WTC11 (cell line): ENCODE measurements around the gene NECTIN2. TPM values are rescaled to one million over a fixed set of nuclear protein-coding genes. Genes with fewer than 3 reads are reported as not detected.
A peak's percentile ranks its signal among the peaks of the same experiment; 100 is the strongest.

Source experiments
- ATAC-seq: fragments of 200-7000 bp; cut with Tn5 transposase; 2 replicates; pipeline ENCODE4 v1.10.0; 2021; ENCODE audit warnings: mild to moderate bottlenecking, moderate library complexity
- CTCF ChIA-PET: fragments of 300-600 bp; sonication (Branson Sonifier 250); formaldehyde crosslinking; loops from one replicate; lab custom pipeline; 2021; ENCODE audit warnings: antibody characterized with exemption; lab: Charles Lee
- POLR2A ChIA-PET: fragments of 350-600 bp; sonication (Branson Sonifier 250); formaldehyde crosslinking; loops from one replicate; lab custom pipeline; 2021; ENCODE audit warnings: antibody characterized with exemption; lab: Charles Lee
- DNase-seq: peaks from one replicate; pipeline ENCODE4 v3.0.0; 2021; ENCODE audit warnings: low spot score
- H3K27ac Mint-ChIP-seq: 2 replicates; pipeline ENCODE4 v1.8.0; 2021; ENCODE audit warnings: mixed read lengths
- H3K27me3 Mint-ChIP-seq: 2 replicates; pipeline ENCODE4 v1.8.0; 2021; ENCODE audit warnings: low read depth, mild to moderate bottlenecking, moderate library complexity, mixed read lengths
- H3K36me3 Mint-ChIP-seq: 2 replicates; pipeline ENCODE4 v1.8.0; 2021; ENCODE audit warnings: mixed read lengths
- H3K4me1 Mint-ChIP-seq: 2 replicates; pipeline ENCODE4 v1.8.0; 2022; ENCODE audit warnings: mixed read lengths
- H3K4me3 Mint-ChIP-seq: 2 replicates; pipeline ENCODE4 v1.8.0; 2021; ENCODE audit warnings: mild to moderate bottlenecking, moderate library complexity, mixed read lengths
- H3K9me3 Mint-ChIP-seq: 2 replicates; pipeline ENCODE4 v1.8.0; 2021; ENCODE audit warnings: mixed read lengths
- ATF3 ChIP-seq: sonication (generic); formaldehyde crosslinking; conservative IDR thresholded peaks from 2 replicates; pipeline ENCODE4 v1.8.1; 2022; ENCODE audit warnings: mild to moderate bottlenecking, missing genetic modification reagents
- CREM ChIP-seq: sonication (generic); formaldehyde crosslinking; IDR thresholded peaks from 2 replicates; pipeline ENCODE4 v1.8.1; 2022; ENCODE audit warnings: mild to moderate bottlenecking, missing genetic modification reagents, moderate library complexity
- CTCF ChIP-seq: fragments of 200-600 bp; IDR thresholded peaks from 2 replicates; pipeline ENCODE4 v1.8.0; 2022; ENCODE audit warnings: antibody characterized with exemption
- ERG ChIP-seq: fragments of 250-450 bp; sonication (Bioruptor Pico); IDR thresholded peaks from 2 replicates; pipeline ENCODE4 v1.8.0; 2021; ENCODE audit warnings: mild to moderate bottlenecking
- HMGA2 ChIP-seq: fragments of 250-450 bp; sonication (Bioruptor Pico); IDR thresholded peaks from 2 replicates; pipeline ENCODE4 v1.4.0; 2021; ENCODE audit warnings: mild to moderate bottlenecking, moderate library complexity
- JAZF1 ChIP-seq: fragments of 250-450 bp; sonication (Bioruptor Pico); IDR thresholded peaks from 2 replicates; pipeline ENCODE4 v1.9.0; 2021; ENCODE audit warnings: moderate library complexity, mild to moderate bottlenecking, inconsistent platforms
- NR3C1 ChIP-seq: sonication (generic); formaldehyde crosslinking; conservative IDR thresholded peaks from 2 replicates; pipeline ENCODE4 v1.8.1; 2023; ENCODE audit warnings: low read depth, mild to moderate bottlenecking, missing genetic modification reagents
- PRDM15 ChIP-seq: sonication (generic); formaldehyde crosslinking; IDR thresholded peaks from 2 replicates; pipeline ENCODE4 v1.8.0; 2022; ENCODE audit warnings: missing genetic modification reagents
- RELA ChIP-seq: sonication (generic); formaldehyde crosslinking; IDR thresholded peaks from 2 replicates; pipeline ENCODE4 v1.8.1; 2022; ENCODE audit warnings: missing genetic modification reagents, mild to moderate bottlenecking, borderline replicate concordance
- STAT6 ChIP-seq: sonication (generic); formaldehyde crosslinking; conservative IDR thresholded peaks from 2 replicates; pipeline ENCODE4 v1.8.1; 2023; ENCODE audit warnings: mild to moderate bottlenecking, low read depth, missing genetic modification reagents, moderate library complexity
- TCF7 ChIP-seq: sonication (generic); formaldehyde crosslinking; IDR thresholded peaks from 2 replicates; pipeline ENCODE4 v1.8.0; 2022; ENCODE audit warnings: mild to moderate bottlenecking, low read depth, missing genetic modification reagents, moderate library complexity
- TEAD4 ChIP-seq: sonication (generic); formaldehyde crosslinking; IDR thresholded peaks from 2 replicates; pipeline ENCODE4 v1.8.0; 2022; ENCODE audit warnings: mild to moderate bottlenecking, missing genetic modification reagents
- ZNF232 ChIP-seq: sonication (generic); formaldehyde crosslinking; IDR thresholded peaks from 2 replicates; pipeline ENCODE4 v1.8.0; 2022; ENCODE audit warnings: mild to moderate bottlenecking, missing genetic modification reagents
- ZNF317 ChIP-seq: sonication (generic); formaldehyde crosslinking; IDR thresholded peaks from 2 replicates; pipeline ENCODE4 v1.8.1; 2023; ENCODE audit warnings: low read depth, mild to moderate bottlenecking, moderate library complexity, missing genetic modification reagents, borderline replicate concordance
- ZNF512 ChIP-seq: sonication (generic); formaldehyde crosslinking; IDR thresholded peaks from 2 replicates; pipeline ENCODE4 v1.8.1; 2022; ENCODE audit warnings: missing genetic modification reagents, borderline replicate concordance
- ZSCAN18 ChIP-seq: fragments of 250-450 bp; sonication (Bioruptor Pico); IDR thresholded peaks from 2 replicates; pipeline ENCODE4 v2.1.2; 2022; ENCODE audit warnings: mild to moderate bottlenecking, moderate library complexity
- total RNA-seq: library from RNA; stranded (reverse); gene quantifications from 3 replicates; pipeline ENCODE4 v1.2.3, GENCODE V29; 2021

Gene NECTIN2
- total RNA-seq, 1 experiment from 2014 or later = 170 TPM

- TF ChIP-seq ATF3 (CRISPR knock-in tag) = no peak
- Mint-ChIP-seq H3K36me3 (peaks cover 58% of the 10 kb centered on the region), H3K9me3 (no peaks in the 10 kb centered on the region), H3K4me1 (peaks cover 20% of the 10 kb centered on the region), H3K27ac (no peak overlapping the region), H3K4me3 (no peak overlapping the region), H3K27me3 (no peaks in the 10 kb centered on the region; the same call in 1 of the 2 replicates)
- no peak for ATAC-seq
- DNase-seq = no peak
- ChIA-PET POLR2A (no interaction called here), CTCF (interaction anchor here (0.7 to 2.1 kb wide), 2 partner anchors 9 to 170 kb away, joined by 6 to 7 read pairs; no protein-coding TSS in a partner anchor)
Measured at GRCh38 chr19:44894052-44894400, 47.9 kb downstream of the NECTIN2 start.

GRCh38 chr19:44894946-44895345, 48.8 kb downstream of the NECTIN2 start:
- POLR2A ChIA-PET = no interaction called here
- no peaks in the 10 kb centered on the region for H3K27me3 Mint-ChIP-seq
- peaks cover 18% of the 10 kb centered on the region for H3K4me1 Mint-ChIP-seq
- CTCF ChIA-PET = interaction anchor here (1.0 to 2.1 kb wide), 2 partner anchors 8 to 46 kb away, joined by 3 to 7 read pairs; no protein-coding TSS in a partner anchor
- H3K9me3 Mint-ChIP-seq = no peaks in the 10 kb centered on the region
- TF ChIP-seq ZNF232 (CRISPR knock-in tag) = no peak
- no peak for TF ChIP-seq STAT6 (CRISPR knock-in tag)
- TF ChIP-seq PRDM15 = no peak
- TF ChIP-seq RELA (CRISPR knock-in tag) = no peak
- TF ChIP-seq TCF7 (CRISPR knock-in tag) = no peak
- TF ChIP-seq JAZF1 (CRISPR knock-in tag) = no peak
- TF ChIP-seq ZNF512 = no peak
- no peak for TF ChIP-seq CREM (CRISPR knock-in tag)
- no peak for TF ChIP-seq ZSCAN18
- TF ChIP-seq ERG = no peak
- no peak for TF ChIP-seq TEAD4 (CRISPR knock-in tag)
- TF ChIP-seq CTCF = no peak
- TF ChIP-seq ZNF317 (CRISPR knock-in tag) = no peak
- no peak for TF ChIP-seq HMGA2 (CRISPR knock-in tag)
- TF ChIP-seq NR3C1 (CRISPR knock-in tag) = no peak
- no peak for DNase-seq
- no peak for ATAC-seq
- H3K36me3 Mint-ChIP-seq = peaks cover 60% of the 10 kb centered on the region
- H3K4me3 Mint-ChIP-seq = no peak overlapping the region
- peak overlapping the region; percentile 58; the same call in 1 of the 2 replicates for H3K27ac Mint-ChIP-seq
